Measurements from ENCODE around the gene HADHA.

DNA sequence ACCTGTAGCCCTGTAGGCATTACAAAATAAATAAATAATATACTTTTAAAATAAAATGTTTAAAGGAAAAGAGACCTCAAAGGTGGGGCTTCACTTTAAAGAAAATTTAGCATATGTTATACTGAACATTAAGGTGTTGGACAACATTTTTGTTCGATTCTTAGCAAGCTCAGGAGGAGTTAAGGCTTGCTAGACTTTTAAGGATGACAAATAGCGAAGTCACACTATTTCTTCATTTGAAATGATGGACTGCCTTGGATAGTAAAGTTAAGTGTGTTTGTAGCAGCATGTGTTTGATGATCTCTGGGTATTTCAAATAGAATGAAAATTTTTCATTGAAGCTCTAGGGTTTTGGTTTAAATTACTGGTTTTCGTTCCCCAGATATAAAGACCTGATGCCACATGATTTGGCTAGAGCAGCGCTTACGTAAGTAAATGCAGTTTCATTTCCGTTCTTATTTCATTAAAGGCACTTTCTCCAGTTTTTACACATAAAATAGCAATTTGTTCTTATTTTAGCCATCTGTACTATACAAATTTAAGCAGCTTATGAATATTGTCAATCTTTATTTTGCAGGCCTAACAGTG lies 25.2 kb upstream of the HADHA start:
- TF ChIP-seq, protein P1, sequence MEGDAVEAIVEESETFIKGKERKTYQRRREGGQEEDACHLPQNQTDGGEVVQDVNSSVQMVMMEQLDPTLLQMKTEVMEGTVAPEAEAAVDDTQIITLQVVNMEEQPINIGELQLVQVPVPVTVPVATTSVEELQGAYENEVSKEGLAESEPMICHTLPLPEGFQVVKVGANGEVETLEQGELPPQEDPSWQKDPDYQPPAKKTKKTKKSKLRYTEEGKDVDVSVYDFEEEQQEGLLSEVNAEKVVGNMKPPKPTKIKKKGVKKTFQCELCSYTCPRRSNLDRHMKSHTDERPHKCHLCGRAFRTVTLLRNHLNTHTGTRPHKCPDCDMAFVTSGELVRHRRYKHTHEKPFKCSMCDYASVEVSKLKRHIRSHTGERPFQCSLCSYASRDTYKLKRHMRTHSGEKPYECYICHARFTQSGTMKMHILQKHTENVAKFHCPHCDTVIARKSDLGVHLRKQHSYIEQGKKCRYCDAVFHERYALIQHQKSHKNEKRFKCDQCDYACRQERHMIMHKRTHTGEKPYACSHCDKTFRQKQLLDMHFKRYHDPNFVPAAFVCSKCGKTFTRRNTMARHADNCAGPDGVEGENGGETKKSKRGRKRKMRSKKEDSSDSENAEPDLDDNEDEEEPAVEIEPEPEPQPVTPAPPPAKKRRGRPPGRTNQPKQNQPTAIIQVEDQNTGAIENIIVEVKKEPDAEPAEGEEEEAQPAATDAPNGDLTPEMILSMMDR (IDR thresholded peaks at IDR 0.05; ENCODE audit: poor library complexity, severe bottlenecking): no peak
- TF ChIP-seq POLR2AphosphoS5 (IDR thresholded peaks at IDR 0.05): no peak
- TF ChIP-seq MXI1 (conservative IDR thresholded peaks at IDR 0.05; ENCODE audit: poor library complexity, severe bottlenecking): no peak
- TF ChIP-seq EP300 (conservative IDR thresholded peaks at IDR 0.05; ENCODE audit: poor library complexity, severe bottlenecking): no peak

All from neural cell (in vitro differentiated cells).